Osteocyte (in vitro differentiated cells): Measurements from ENCODE around the gene TCN1. TPM values are rescaled to one million over a fixed set of nuclear protein-coding genes. Genes with fewer than 3 reads are reported as not detected.
A peak's percentile ranks its signal among the peaks of the same experiment; 100 is the strongest.

Experiments
- DNase-seq: peaks from one replicate; pipeline ENCODE4 v3.0.0; 2021; ENCODE audit warnings: mixed read lengths; ENCODE audit not compliant: unreplicated experiment; ENCODE audit errors: extremely low spot score
- H3K27ac Mint-ChIP-seq: one replicate; pipeline ENCODE4 v1.8.0; 2021; ENCODE audit warnings: mild to moderate bottlenecking, mixed read lengths; ENCODE audit not compliant: unreplicated experiment
- H3K27me3 Mint-ChIP-seq: one replicate; pipeline ENCODE4 v1.8.0; 2021; ENCODE audit warnings: mixed read lengths; ENCODE audit not compliant: unreplicated experiment
- H3K36me3 Mint-ChIP-seq: one replicate; pipeline ENCODE4 v1.8.0; 2021; ENCODE audit warnings: mixed read lengths; ENCODE audit not compliant: unreplicated experiment
- H3K4me1 Mint-ChIP-seq: one replicate; pipeline ENCODE4 v1.8.0; 2021; ENCODE audit warnings: mixed read lengths; ENCODE audit not compliant: unreplicated experiment
- H3K4me3 Mint-ChIP-seq: one replicate; pipeline ENCODE4 v1.8.0; 2021; ENCODE audit warnings: mild to moderate bottlenecking, moderate library complexity, mixed read lengths; ENCODE audit not compliant: unreplicated experiment
- H3K9me3 Mint-ChIP-seq: one replicate; pipeline ENCODE4 v1.8.0; 2021; ENCODE audit warnings: mixed read lengths; ENCODE audit not compliant: unreplicated experiment
- CTCF ChIP-seq: fragments of 200-600 bp; sonication (generic); IDR thresholded peaks from 2 replicates; pipeline ENCODE4 v1.5.0; 2021; ENCODE audit warnings: antibody characterized with exemption, mild to moderate bottlenecking, moderate library complexity
- total RNA-seq: library from RNA; stranded (reverse); gene quantifications from 2 replicates; pipeline ENCODE4 v1.2.1, GENCODE V29; 2021

Gene TCN1
- total RNA-seq, 1 donor from 2014 or later: not detected

- H3K9me3 Mint-ChIP-seq: peaks cover 4% of the 10 kb centered on the region
- peaks cover 2% of the 10 kb centered on the region for H3K36me3 Mint-ChIP-seq
- H3K27me3 Mint-ChIP-seq: peaks cover 38% of the 10 kb centered on the region
- no peak for DNase-seq
- TF ChIP-seq CTCF: no peak
- H3K4me1 Mint-ChIP-seq: peaks cover 9% of the 10 kb centered on the region
- H3K27ac Mint-ChIP-seq: no peak overlapping the region
- no peak overlapping the region for H3K4me3 Mint-ChIP-seq
These were observed 50.5 kb downstream of the TCN1 start for GRCh38 chr11:59815754-59816153.

DNA sequence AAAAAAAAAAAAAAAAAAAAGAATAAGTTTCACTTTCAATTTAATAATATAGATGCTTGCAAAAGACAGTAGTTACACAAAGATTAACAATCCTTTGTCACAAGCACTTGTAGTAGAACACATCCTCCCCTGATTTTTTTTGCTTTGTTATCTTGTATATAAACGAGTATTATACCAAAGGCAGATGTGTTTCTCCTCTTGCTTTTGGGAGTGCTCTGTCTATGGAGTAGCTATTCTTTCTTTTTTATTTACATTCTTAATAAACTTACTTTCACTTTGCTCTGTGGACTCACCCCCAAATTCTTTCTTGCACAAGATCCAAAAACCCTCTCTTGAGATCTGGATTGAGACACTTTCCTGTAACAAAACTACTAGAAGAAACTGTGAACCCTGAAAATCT lies 52.3 kb downstream of the TCN1 start:
- H3K9me3 Mint-ChIP-seq: peaks cover 4% of the 10 kb centered on the region
- H3K27ac Mint-ChIP-seq: no peak overlapping the region
- no peak for TF ChIP-seq CTCF
- peaks cover 30% of the 10 kb centered on the region for H3K27me3 Mint-ChIP-seq
- peaks cover 2% of the 10 kb centered on the region for H3K36me3 Mint-ChIP-seq
- no peak for DNase-seq
- no peak overlapping the region for H3K4me3 Mint-ChIP-seq
- H3K4me1 Mint-ChIP-seq: peaks cover 19% of the 10 kb centered on the region

GRCh38 chr11:59813364-59813763 lies 52.9 kb downstream of the TCN1 start:
- peaks cover 4% of the 10 kb centered on the region for H3K9me3 Mint-ChIP-seq
- no peak for DNase-seq
- TF ChIP-seq CTCF: no peak
- H3K4me1 Mint-ChIP-seq: peaks cover 23% of the 10 kb centered on the region
- H3K36me3 Mint-ChIP-seq: peaks cover 7% of the 10 kb centered on the region
- no peak overlapping the region for H3K4me3 Mint-ChIP-seq
- H3K27ac Mint-ChIP-seq: no peak overlapping the region
- H3K27me3 Mint-ChIP-seq: peaks cover 24% of the 10 kb centered on the region

DNA sequence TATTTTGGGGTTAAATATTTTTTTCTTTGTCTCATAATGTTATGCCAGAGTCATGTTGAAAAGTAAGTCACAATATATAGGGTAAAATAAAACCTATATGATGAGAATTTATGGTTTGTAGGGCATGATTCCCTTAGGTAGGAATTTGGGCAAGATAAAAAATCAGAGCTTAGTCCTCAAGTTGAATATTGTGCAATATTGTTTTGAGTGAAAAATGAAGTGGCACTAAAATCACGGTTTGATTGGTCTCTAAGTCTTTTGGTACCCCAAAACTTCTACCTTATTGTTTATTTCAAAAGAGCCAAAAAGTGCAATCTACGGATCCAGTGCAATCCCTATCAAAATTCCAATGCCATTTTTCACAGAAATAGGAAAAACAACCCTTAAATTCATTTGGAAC lies 54.1 kb downstream of the TCN1 start:
- H3K9me3 Mint-ChIP-seq: peaks cover 4% of the 10 kb centered on the region
- TF ChIP-seq CTCF: no peak
- peaks cover 22% of the 10 kb centered on the region for H3K27me3 Mint-ChIP-seq
- peaks cover 8% of the 10 kb centered on the region for H3K36me3 Mint-ChIP-seq
- H3K4me3 Mint-ChIP-seq: no peak overlapping the region
- peaks cover 23% of the 10 kb centered on the region for H3K4me1 Mint-ChIP-seq
- DNase-seq: no peak
- H3K27ac Mint-ChIP-seq: no peak overlapping the region

DNA sequence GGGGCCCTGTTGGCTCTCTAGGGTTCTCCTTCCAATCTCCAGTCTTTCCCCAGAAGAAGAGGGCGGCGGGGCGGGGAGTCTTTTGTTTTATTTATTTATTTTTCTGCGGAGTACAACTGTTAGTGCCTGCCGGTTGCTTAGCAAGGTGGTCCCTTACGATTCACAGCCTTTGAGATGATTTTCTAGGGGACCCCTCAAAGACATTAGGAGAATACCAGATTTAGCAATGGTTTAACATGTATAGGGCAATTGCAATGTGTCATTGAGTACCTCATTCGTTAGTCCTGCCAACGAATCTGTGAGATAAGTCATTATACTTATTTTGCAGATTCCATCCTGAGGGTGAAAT lies 55.4 kb downstream of the TCN1 start:
- Mint-ChIP-seq H3K9me3 (peaks cover 4% of the 10 kb centered on the region), H3K27ac (peak overlapping the region; percentile 80), H3K4me1 (peaks cover 23% of the 10 kb centered on the region), H3K36me3 (peaks cover 19% of the 10 kb centered on the region), H3K4me3 (peak overlapping the region; percentile 88), H3K27me3 (peaks cover 11% of the 10 kb centered on the region)
- no peak for TF ChIP-seq CTCF
- DNase-seq: no peak
